C4-2B (cell line): ENCODE data around the gene RGS7.

ENCODE experiments used
- CTCF ChIP-seq: fragments of 450-650 bp; conservative IDR thresholded peaks from 2 replicates; pipeline ENCODE4 v1.5.1; 2017; ENCODE audit warnings: mild to moderate bottlenecking
- ZFX ChIP-seq: fragments of 450-650 bp; IDR thresholded peaks from 2 replicates; pipeline ENCODE4 v1.6.1; 2017

- TF ChIP-seq CTCF (no peak), ZFX (no peak)
Observed at GRCh38 chr1:241061062-241061461, 295.9 kb downstream of the RGS7 start.
